Fibroblast of skin of back (primary cell): ENCODE data around the gene TUBG2.

Experiments
- DNase-seq: peaks from one replicate; pipeline ENCODE4 v3.0.0-alpha.2; 2013

The TUBG2 gene

DNA sequence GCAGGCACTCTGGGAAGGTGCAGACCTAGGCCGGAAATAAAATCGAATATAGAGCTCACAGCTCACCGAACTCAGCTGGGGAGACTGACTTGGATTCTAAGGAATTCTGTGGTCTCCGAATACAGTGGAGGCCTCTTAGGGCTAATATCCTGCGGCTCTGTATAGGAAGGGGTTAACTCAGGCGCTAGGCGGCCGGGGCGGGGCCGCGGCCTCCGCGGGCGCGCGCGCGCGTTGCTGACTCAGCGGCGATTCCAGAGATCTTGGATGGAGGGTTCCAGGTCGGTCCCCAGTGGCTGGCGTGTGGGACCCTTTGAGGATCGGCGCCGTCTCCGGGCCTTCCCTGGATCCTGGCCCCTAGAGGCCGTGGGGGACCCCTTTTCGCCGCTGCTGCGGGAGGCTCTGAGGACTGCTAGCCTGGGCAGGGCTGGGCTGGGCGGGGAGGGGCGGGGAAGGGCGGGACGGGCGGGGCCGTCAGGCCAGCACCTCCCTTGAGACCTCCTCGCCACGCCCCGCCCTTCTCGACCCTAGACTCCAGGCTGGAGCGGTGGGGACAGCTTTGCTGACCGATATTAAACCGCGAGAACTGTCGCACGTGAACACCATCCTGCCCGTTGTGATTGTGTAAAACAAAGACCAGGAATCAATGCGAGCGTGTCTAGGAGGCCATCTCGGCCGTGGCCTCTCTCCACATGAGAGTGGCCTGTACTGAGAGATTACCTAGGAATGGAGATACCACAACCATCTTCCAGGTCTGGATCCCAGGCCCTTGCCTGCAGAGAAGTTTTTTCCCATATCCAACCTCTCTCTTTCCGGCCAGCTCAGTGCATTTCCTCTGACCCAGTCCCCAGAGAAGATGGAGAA is 19.1 kb downstream of the TUBG2 start:
- peak; percentile 93 for DNase-seq

DNA sequence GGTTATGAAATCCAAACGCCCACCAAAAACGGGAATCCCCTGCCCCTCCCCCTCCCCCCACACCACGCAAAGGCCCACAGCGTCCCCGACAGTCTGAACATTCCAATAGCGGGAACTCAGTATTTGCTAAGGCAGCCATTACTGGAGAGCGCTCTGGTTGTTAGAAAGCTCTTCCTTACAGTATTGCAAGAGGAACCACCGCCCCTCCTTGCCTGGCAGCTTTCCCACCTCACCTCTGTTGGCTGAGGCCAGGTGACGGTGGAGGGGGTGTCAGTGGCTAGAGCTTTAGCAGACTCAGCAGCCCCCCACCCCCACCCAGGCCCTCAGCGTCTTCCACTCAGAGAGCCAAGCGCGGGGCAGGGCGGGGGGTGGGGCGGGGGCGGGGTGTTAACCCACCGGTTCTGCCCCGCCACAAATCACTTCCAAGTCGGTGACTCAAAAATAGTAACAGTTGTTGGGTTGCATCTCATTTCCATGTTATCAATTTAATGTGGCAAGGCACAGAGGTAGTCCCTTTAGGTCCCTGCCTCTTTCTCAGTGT is 19.9 kb downstream of the TUBG2 start:
- DNase-seq: peak; percentile 49

DNA sequence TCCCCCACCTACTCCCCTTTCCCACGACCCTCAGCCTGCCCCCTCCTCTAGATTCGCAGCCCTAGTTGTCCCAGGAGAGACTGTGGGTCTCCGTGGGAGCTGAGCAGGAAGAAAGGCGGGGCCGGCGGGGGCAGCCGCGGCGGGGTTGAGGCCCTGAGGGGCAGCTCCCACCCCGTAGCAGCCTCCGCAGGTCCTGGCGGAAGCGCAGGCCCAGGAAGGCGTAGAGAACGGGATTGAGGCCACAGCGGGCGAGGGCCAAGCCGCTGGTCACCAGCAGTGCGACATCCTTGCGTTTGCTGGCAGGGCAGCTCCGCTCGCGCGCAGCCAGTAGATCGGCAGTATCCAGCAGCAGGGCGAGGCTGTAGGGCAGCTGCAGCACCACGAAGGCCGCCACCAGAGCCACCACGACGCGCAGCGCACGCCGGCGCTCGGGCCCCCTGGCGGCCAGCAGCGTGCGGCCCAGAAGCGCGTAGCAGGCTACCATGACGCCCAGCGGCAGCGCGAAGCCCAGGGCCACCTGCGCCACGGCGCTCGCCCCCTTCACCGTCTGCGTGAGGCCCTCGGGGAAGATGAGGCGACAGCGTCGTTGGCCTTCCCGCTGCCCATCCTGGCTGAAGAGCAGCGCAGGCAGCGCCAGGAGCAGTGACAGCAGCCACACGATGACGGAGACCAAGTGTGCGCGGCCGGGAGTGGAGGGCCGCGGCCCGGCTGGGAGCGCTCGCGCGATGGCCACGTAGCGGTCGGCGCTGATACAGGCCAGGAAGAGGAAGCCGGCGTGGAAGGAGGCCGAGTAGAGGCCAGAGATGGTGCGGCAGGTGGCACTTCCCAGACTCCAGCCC is 20.6 kb downstream of the TUBG2 start:
- DNase-seq: peak; percentile 81

DNA sequence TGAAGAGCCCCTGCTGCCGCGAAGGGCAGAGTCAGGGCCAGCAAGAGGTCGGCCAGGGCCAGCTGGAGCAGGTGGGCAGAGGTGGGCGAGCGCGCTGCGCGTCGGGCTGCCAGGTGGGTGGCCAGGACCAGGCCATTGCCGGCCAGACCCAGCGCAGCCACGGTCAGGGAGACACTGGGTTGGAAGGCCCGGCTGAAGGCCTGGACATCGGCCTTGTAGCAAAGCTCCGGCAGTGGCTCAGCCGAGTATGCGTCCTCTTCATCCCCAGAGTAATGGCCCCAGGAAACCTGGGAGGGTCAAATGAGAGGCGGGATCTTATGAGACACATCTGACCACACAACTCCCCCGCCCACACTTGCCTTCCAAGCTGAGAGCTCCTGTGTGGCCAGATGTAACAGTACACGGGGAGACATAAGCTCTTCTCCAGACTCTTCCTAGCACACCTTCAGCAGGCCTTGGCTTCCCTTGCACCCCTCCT is 21.3 kb downstream of the TUBG2 start:
- DNase-seq: no peak

DNA sequence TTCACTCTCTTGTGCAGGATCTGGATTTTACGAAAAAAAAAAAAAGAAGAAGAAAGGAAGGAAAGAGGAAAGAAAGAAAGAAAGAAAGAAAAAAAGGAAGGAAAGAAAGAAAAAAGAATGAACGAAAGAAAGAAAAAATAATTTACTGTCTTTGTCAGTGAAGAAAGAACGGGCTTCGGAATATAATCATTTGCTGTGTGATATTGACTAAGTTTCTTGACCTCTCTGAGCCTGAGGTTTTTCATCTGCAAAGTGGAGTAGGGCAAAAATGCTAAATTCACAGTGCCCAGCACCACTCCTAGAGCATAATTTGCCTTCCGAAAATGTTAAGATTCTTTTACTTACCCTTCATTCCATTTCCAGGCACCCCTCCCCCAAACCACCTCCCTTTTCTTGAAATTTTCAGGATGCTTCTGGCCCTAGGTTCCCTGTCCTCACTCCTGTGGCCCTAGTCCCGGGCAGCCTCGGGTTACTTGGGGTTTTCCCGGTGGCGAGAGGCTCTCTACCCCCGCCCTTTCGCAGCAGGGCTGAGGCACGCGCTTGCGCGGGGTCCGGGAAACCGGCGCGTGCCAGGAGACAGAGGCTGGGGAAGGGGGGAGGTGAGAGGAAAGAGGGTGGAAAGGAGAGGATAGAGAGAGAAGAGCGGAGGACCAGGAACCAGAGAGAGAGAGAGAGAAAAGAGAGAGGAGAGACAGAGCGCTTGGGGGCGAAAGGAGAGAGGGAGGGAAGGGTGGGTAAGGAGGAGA is 23.1 kb downstream of the TUBG2 start, which contains the start of gene CNTNAP1:
TSS of gene CNTNAP1 (plus strand) at position 556 of the 746 bp plus-strand sequence. CDS start 299 bp downstream, outside the sequence.
- peak; percentile 81 for DNase-seq

DNA sequence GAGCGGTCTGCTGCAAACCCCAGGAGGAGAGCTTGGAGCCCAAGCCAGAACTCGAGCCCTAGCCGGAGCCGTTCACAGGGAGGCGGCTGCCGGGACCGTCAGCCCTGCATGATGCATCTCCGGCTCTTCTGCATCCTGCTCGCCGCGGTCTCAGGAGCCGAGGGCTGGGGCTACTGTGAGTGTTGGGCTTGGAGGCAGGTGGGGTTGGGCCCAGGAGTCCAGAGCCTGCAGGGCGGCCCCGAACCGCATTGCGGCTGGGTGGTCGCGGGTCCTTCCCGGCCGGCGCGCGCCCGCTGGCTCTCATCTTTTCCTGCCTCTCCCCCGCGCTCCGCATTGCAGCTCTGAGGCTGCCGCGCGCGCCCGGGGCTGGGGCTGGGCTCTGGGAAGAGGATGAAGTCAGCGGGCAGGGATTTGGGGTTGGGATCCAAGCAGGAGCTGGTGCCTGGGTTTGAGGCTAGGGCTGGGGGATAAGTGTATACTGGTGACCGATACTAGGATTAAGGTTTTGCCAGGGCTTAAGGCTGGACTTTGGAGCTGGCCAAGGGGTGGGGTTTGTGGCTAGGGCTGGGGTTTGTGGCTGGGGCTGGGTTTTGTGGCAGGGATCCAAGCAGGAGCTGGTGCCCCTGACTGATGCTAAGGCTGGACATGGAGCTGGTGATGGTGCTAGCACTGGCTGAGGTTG is 23.8 kb downstream of the TUBG2 start:
- DNase-seq: peak; percentile 69

DNA sequence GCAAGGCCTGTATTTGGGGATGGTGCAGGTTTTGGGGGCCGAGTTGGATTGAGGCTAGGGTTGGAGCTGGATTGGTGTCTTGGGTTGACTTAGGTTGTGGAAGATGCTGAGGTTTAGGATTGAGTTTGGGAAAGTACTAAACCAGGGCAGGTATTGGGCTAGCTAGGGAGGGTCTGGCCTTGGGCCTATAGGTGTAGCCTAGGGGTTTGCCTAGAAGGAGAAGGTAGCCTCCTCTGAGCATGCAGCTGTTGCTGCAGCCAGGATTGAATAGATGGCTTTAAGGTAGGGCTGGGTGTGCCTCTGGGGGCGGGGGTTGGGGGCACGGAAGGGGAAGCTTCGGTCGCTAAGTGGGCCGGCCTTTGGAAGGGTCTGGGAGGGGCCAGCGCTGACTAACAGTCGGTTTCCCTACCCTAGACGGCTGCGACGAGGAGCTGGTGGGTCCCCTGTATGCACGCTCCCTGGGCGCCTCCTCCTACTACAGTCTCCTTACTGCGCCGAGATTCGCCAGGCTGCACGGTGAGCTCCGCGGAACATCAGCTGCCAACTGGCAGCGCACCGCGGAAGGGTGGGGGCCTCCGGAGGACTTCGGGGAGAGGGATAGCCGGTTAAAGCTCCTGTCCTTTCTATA is 24.4 kb downstream of the TUBG2 start:
- no peak for DNase-seq

DNA sequence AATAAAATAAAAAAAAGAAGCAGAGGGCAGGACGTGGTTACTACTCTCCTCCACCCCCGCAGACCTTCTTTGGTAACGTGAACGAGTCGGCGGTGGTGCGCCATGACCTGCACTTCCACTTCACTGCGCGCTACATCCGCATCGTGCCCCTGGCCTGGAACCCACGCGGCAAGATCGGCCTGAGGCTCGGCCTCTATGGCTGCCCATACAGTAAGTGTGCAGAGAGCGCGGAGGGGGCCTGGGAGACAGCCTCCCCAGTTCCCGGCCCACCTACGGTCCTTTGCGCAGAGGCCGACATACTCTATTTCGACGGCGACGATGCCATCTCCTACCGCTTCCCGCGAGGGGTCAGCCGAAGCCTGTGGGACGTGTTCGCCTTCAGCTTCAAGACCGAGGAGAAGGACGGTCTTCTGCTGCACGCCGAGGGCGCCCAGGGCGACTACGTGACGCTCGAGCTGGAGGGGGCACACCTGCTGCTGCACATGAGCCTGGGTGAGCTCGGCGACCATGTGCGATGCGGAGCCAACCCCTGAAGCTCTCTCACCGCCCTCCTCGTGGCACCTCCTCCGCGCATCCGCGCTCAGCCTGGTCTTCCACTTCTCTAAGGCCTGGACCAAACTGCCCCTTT is 26.0 kb downstream of the TUBG2 start:
- DNase-seq: no peak

DNA sequence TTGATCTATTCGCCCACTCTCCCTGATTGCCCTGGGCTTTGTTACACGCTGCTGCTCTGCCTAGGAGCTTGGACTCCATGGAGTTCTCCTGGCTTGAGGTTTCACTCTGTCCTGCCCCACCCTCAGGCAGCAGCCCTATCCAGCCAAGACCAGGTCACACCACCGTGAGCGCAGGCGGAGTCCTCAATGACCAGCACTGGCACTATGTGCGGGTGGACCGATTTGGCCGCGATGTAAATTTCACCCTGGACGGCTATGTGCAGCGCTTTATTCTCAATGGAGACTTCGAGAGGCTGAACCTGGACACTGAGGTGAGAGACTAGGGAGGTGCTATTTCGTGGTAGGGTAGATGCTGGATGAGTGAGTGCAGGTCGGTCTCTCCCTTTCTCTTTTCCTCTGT is 26.7 kb downstream of the TUBG2 start:
- no peak for DNase-seq

DNA sequence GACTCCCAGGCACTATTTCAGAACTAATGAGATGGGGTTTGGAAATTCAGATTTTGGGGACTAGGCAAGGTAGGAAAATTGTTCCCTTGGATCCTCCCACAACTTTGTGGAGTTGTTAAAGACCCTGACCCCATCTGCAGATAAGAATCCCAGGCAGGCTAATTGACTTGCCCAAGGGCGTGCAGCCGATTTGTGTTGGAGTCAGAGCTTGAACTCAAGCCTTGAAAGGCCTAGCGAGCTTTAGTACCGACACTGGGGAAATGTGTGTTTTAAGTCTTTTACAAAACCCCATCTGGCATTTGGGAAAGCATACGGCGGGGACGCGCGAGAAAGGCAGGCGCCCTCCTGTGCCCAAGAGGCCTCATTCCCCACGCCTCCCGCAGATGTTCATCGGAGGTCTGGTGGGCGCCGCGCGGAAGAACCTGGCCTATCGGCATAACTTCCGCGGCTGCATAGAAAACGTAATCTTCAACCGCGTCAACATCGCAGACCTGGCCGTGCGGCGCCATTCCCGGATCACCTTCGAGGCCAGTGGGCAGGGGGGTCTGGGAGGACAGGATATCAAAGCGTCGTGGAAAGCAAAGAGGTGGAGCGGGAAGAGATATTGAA is 27.5 kb downstream of the TUBG2 start:
- no peak for DNase-seq

DNA sequence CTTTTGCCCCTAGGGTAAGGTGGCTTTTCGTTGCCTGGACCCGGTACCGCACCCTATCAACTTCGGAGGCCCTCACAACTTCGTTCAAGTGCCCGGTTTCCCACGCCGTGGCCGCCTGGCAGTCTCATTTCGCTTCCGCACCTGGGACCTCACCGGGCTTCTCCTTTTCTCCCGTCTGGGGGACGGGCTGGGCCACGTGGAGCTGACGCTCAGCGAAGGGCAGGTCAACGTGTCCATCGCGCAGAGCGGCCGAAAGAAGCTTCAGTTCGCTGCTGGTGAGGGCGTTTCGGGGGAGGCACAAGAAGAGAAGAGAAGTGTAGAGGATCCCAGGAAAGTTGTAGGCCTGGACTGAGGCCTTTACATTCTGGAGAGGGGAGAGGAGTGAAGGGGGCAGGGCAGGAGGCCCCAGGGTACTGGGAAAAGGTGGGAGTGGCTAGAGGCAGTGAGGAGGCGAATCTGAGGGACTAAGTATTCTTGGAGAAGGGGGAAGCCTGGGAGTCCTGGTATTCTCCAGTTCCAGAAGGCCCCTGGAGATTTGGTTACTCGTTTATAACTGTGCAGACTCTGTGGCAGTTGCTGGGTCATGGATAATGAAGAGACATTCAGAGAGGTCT is 28.7 kb downstream of the TUBG2 start:
- DNase-seq: no peak

DNA sequence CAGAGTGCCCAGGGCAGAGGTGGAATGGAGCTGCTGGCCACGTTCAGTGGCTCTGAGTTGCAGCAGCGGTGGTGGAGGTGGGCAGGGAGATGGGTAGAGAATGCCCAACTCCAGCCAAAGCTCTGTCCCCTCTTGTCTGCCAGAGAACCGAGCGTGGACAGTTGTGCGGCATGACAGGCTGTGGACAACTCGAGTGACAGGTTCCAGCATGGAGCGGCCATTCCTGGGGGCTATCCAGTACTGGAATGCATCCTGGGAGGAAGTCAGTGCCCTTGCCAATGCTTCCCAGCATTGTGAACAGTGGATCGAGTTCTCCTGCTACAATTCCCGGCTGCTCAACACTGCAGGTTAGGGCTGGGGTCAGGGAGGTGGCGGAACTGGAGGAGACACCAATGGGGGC is 31.5 kb downstream of the TUBG2 start:
- DNase-seq: no peak

DNA sequence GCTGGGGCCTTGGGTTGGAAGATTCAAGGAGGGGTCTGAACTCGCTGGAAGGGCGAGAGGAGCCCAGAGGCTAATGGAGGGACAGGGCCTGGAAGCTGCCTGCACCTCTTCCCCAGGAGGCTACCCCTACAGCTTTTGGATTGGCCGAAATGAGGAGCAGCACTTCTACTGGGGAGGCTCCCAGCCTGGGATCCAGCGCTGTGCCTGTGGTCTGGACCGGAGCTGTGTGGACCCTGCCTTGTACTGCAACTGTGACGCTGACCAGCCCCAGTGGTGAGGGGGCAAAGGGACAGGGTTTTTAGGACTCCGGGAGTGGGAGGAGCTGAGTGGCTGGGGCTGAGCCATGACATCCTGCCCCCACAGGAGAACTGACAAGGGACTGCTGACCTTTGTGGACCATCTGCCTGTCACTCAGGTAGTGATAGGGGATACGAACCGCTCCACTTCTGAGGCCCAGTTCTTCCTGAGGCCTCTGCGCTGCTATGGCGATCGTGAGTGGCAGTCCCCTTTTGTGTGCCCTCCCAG is 32.0 kb downstream of the TUBG2 start:
- DNase-seq: no peak

DNA sequence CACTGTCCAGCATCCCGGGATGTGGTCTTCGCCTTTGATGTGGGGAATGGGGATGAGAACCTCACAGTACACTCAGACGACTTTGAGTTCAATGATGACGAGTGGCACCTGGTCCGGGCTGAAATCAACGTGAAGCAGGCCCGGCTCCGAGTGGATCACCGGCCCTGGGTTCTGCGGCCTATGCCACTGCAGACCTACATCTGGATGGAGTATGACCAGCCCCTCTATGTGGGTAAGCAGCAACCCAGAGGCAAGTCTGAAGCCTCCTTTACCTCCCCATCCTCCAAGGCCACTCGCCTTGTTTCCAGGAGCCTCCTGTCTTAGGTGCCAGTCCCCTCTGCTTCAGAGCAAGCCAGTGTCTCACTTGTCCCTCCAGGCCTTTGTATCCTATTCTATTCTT is 33.4 kb downstream of the TUBG2 start:
- DNase-seq: no peak

DNA sequence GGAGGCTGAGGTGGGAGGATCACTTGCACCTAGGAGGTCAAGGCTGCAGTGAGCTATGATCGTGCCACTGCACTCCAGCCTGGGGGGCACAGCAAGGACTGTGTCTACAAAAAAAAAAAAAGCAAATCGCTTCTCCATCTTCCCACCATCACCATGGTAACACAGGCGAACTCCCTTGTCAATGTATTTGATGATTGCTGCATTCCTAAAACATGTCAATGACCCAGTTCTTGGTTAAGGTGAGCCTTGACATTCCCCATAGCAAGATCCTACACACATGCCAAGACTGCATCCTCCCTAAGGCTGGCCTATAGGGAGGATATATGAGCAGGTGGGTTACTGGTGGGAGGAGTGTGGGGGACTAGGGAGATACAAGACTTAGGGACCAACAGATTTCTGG is 35.4 kb downstream of the TUBG2 start:
- no peak for DNase-seq

DNA sequence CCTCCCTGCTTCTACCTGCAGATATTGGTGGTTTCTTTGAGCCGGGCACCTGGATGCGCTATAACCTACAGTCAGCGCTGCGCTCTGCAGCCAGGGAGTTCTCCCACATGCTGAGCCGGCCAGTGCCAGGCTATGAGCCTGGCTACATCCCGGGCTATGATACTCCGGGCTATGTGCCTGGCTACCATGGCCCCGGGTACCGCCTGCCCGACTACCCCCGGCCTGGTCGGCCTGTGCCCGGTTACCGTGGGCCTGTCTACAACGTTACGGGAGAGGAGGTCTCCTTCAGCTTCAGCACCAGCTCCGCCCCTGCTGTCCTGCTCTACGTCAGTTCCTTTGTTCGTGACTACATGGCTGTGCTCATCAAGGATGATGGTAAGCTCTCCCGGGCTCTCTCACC is 36.4 kb downstream of the TUBG2 start:
- DNase-seq: no peak

DNA sequence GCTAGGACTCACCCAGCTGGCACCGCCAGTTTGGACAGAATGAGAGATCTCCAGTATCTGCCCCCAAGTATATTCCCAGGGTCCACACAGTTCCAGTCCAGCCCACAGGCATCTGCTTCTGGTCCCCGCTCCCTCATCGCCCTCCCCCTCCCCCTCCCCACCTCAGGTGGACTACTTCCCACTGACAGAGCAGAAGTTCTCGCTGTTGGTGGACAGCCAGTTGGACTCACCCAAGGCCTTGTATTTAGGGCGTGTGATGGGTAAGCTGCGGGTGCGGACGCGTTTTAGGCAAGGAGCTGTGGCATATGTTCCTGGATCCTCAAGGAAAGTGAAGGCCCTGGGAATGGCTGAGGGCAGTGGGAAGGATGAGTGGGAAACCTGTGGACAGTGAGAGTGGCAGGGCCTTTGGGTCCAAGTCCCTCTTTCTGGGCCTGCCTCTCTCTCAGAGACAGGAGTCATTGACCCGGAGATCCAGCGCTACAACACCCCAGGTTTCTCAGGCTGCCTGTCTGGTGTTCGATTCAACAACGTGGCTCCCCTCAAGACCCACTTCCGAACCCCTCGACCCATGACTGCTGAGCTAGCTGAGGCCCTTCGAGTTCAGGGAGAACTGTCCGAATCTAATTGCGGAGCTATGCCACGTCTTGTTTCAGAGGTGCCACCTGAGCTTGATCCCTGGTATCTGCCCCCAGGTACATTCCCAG is 38.2 kb downstream of the TUBG2 start:
- DNase-seq: no peak

DNA sequence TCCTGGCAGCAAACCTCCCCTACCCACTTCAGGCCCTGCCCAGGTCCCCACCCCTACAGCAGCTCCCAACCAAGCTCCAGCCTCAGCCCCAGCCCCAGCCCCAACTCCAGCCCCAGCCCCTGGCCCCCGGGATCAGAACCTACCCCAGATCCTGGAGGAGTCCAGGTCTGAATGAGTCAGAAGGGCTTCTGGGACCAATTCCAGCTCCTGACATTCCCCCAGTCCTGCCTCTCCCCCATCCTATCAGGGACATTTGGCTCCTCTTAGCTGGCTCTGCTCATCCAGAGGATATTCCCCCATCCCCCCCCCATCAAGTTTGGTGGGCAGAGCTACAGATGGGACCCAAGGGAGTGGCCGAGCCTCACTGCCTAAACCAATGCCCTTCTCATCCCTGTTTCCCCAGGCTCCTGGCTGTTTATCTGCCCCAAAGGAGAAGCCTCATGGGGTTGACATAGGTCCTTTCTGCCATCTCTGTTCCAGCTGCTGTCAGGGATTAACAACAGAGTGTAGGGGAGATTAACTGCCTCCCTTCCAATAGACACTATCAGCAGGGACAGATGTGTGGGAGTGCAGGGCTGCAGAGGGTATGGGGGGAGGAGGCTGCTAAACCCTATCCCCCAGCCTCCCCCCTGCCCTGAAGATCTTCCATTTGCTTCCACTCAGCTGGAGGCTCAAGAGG is 39.8 kb downstream of the TUBG2 start:
- peak; percentile 73 for DNase-seq

DNA sequence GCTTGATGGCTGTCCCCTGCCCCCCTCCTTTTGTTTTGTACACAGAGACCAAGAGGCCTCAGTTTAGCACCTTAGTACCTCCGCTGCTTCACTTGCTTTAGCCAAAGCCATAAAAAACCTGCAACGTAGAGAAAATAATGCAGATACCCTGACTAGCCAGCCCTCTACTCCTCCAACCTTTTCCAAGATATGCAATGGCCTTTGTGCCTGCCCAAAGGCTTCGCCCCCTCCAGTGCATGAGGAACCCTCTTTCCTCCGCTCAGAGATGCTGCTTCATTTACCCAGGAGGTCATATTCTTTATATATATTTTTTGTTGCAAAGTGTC is 40.3 kb downstream of the TUBG2 start:
- DNase-seq: no peak
